Gastrocnemius medialis (tissue), 4 donors: ENCODE data around the gene IRS2.

ENCODE experiments used
- CTCF ChIP-seq, 5 experiments: fragments of 450-650 bp in 3 of 5; fragments of 200-600 bp in 2 of 5; sonication (generic) in 2 of 5; IDR thresholded peaks in 4 of 5; conservative IDR thresholded peaks in 1 of 5; 1 replicate in 4 of 5; 2 replicates in 1 of 5; pipeline ENCODE4 v1.5.1; 2016 to 2019; ENCODE audit warnings: antibody characterized with exemption in 5 of 5, mild to moderate bottlenecking in 3 of 5, moderate library complexity in 3 of 5
- POLR2A ChIP-seq, 2 donors: fragments of 450-650 bp; IDR thresholded peaks; one replicate each; pipeline ENCODE4 v1.6.1; 2017; ENCODE audit warnings: antibody characterized with exemption in 2 of 2, mild to moderate bottlenecking in 2 of 2, moderate library complexity in 2 of 2

- no peak for TF ChIP-seq CTCF (IDR thresholded peaks at IDR 0.05 in 4 of 5, conservative IDR thresholded peaks at IDR 0.05 in 1 of 5)
- no peak for TF ChIP-seq POLR2A (IDR thresholded peaks at IDR 0.05)
These were observed 48.8 kb downstream of the IRS2 start for GRCh38 chr13:109737606-109738005.
